HG03442 (cell line): ENCODE measurements around the gene MAST2.
"Not testable (repeated sequence)": the region's sequence is repeated elsewhere in the genome, so short reads cannot be mapped to it uniquely, and the experiment has no call there.

ENCODE experiments used
- ATAC-seq: cut with Tn5 transposase; IDR thresholded peaks from one replicate; pipeline ENCODE4 v1.9.1; 2021; ENCODE audit warnings: mild to moderate bottlenecking, moderate library complexity; ENCODE audit not compliant: unreplicated experiment

Gene MAST2

DNA sequence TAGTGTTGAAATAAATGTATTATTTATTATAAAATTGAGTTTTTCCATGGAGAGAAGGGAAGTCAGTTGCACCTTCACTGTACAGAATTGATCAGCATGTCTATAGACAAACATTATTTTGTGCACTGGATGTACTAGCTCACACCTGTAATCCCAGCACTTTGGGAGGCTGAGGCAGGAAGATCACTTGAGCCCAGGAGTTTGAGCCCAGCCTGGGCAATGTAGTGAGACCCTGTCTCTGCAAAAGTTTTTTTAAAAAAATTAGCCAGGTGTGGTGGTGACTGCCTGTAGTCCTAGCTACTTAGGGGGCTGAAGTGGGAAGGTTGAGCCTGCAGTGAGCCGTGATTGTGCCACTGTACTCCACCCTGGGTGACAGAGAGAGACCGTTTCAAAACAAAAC is 87.7 kb downstream of the MAST2 start:
- no peak for ATAC-seq

DNA sequence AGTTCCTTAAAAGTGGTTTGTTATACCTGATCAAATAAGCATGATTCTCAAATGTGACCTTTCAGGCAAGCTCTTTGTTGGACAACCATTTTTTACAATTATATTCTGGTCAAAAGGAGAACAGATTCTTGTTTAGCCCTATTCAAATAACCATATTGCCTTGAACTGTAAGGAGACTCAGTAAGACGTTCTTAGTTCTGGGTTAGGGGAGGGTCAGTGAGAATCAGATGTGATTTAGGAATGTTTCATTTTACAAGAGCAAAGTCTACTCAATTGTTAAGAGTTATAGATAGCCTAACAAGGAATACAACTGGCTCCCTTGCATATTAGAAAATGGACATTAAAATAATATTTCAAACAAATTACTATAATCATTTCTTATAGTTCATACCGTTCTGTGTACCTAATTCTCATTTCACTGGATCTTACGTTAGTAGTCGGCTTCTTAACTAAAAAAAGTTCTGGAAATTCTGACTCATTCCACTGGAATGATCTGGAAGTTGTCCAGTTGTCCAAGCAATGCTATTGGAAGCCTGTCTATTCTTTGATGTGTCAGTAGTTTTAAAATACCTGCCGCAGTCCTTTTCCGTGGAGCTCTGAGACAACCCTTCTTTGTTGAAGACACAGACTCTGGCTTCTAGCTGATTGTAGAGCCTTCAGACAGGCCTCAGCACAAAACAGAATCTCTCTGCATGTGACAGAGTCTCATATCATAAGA is 88.8 kb downstream of the MAST2 start:
- no peak for ATAC-seq

DNA sequence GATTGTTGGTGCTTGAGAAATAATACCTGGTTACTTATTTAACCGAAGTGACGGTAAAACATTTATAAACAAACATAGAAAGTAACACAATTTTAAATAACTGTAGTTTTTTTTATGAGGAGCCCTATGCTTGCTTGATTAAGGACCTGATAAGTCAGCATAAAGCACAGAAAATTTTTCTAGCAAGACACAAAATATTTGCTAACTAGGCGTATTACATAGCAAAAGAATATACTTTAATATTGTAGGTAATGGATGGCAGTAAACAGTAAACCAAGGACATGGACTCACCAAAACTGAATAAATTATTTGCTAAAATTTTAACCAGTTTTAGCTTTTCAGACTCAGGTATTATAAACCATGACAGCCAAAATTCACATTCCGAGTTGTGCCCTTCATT is 90.9 kb downstream of the MAST2 start:
- ATAC-seq = no peak

DNA sequence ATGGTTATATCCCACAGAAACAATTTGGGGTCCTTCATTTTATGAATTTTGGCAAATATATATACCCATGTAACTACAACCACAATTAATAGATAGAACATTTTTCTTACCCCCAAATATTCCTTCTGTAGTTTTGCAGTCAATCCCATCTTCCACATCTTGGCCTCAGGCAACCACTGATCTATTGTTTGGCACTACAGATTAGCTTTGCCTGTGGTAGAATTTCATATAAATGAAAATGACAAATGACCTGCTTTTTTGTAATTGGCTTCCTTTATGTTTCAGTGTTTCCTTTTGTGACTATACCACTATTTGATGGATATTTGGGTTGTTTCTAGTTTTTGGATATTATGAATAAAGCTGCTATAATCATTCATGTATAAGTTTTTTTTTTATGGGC is 91.5 kb downstream of the MAST2 start:
- no peak for ATAC-seq

DNA sequence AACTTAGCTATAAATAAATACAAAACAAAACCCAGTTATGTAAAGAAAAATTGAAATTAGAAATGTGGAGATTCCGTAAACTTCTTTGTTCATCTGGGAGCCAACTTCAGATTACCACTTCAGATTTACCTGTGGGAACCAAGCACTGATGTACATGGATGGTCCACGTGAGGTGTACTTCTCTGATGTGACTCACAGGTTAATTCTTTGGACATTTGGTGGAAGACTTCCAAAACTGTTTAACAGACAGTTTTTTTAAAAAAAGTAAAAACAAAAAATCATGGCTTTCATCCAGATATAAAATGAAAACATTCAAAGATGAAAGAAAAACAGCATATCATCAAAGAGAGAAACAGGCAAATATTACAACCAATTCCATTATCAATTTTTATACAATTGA is 92.0 kb downstream of the MAST2 start:
- ATAC-seq = no peak

GRCh38 chr1:45906883-45907282 is 103.5 kb downstream of the MAST2 start:
- no peak for ATAC-seq

DNA sequence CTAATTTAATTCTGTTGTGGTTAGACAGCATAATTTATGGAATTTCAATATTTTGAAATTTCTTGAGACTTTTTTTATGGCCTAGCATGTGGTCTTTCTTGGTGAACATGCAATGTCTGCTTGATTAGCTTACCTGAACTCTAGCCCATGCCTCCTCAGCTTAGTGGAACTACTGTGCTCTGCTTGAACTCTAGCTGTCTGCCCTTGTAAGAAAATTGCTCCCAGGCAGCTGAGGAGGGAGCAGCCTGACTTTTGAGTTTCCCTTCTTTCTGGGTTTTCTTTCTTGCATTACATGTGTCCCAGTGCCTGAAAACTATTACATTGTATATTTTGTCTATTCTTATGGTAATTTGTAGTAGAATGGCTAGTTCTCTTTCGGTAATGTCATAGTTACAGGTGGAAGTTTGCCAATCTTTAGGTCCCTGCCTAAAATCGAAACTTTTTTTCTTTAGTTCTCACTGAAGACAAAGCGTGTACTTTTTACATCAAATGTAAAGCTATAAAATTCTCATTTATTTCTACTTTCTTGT is 105.3 kb downstream of the MAST2 start:
- no peak for ATAC-seq

GRCh38 chr1:45911634-45912033 is 108.2 kb downstream of the MAST2 start:
- no peak for ATAC-seq

DNA sequence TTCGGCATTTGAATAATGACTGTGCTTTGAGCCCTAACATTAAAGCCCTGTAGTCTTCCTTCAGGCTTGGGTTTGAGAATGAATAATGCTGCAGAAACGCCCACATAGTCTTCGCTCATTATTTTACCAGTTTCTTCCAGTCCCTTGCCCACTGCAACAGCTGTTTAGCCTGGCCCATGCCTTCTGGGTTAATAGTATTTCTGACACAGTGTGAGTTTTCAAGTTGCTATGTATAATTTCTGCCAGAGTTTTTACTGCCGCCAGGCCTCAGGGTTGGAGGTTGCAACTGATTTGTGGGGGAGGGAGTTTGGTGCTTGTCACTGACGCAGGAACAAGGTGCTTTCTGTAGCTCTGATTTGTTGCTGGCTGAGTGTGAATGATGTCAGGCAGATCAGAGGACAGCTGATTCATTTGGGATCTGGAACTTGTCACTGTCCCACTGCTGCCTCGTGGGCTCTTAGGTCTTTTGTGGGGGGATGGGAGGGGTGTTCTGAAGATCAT is 109.8 kb downstream of the MAST2 start:
- no peak for ATAC-seq

DNA sequence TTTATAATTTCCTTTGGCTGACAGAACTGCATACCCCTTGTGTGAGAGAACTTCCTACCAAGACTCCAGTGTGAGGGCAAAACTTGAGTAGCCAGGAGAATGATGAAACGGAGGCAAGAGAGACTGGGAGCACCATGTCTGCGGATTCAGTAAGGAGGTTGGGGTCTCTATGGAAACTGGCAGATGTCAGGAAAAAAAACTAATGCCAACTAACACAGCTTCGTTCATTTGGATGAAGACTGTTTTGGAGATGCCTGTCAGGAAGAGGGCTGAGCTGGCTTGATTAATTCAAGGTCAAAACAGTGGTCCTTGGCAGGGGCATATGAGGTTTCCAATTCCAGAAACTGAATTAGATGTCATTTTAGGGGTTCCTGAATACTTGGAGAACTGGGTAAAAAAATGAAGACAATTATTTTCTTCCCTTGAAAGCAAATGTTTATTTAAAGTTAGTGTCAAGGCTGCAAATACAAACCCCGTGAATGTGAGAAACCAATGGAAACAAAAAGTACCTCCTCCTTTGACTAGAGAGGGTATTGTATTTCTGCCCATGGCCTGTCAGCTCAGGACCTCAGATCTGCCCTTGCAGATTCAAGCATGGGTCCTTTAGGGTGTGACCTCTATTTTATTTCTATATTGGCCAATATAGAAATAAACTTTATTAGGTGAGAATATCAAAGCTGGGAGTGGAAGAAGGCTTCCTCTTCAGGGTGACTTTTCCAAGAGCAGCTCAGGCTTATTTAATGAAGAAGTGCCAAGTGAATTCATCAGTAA is 110.5 kb downstream of the MAST2 start:
- ATAC-seq = no peak

DNA sequence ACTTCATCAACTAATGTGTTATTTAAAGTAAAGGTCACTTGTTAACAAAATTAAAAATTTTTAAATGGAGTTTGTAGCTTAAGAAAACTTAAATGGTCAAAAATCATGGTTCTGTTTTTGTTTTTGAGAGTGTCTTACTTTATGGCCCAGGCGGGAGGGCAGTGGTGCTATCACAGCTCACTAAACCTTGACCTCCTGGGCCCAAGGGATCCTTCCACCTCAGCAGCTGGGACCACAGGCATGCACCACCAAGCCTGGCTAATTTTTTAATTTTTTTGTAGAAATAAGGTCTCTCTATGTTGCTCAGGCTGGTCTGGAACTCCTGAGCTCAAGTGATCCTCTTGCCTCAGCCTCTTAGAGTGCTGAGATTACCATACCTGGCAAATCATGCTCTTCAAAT is 111.4 kb downstream of the MAST2 start:
- ATAC-seq = no peak

GRCh38 chr1:45922374-45922773 is 119.0 kb downstream of the MAST2 start:
- no peak for ATAC-seq

DNA sequence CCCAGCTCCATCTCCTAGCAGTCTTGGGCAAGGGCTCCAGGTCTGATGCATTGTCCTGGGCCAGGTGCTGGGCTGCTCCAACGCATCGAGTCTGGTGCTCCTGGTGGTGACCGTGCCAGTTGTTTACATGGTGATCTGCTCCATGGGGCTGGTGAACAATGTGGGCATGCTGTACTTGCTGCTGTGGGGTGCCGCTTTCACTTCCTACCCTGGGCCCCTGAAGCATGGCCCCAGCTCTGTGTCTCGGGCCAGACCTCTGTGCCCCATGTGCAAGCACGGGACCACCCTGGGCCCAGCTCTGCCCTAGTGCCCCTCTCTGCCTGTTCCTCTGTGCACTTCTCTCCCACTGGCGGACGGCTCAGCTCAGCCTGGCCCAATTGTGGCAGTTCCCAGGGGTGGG is 119.4 kb downstream of the MAST2 start:
- no peak for ATAC-seq

DNA sequence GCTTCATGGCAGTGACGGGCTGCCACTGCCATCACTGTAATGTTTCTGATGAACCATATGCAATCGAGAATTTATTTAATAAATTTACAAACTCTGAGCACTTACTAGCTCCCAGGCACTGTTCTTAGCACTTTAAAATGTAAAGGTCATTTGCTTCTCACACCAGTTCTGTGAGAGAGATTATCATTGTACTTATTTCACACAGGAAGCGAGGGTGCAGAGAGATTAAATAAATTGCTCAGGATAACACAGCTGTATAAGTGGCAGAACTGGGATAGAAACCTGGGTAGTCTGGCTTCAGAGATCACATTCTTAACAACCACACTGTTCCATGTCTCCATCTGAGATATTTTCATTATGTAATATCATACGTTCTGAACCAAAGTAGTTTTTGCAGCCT is 119.9 kb downstream of the MAST2 start:
- ATAC-seq = no peak

DNA sequence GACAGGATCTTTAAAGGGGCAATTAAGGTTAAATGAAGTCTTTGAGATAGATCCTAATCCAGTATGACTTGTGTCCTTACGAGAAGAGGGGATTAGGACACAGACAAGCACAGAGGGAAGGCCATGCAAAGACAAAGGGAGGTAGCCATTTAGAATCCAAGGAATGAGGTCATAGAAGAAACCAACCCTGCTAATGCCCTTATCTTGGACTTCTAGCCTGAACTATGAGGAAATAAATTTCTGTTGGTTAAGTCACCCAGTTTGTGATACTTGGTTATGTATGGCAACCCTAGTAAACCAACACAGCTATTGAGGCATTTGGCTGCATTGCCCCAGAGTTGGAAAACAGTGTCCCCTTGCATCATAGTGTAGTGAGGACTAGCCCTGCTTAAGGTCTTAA is 121.3 kb downstream of the MAST2 start:
- ATAC-seq = no peak

DNA sequence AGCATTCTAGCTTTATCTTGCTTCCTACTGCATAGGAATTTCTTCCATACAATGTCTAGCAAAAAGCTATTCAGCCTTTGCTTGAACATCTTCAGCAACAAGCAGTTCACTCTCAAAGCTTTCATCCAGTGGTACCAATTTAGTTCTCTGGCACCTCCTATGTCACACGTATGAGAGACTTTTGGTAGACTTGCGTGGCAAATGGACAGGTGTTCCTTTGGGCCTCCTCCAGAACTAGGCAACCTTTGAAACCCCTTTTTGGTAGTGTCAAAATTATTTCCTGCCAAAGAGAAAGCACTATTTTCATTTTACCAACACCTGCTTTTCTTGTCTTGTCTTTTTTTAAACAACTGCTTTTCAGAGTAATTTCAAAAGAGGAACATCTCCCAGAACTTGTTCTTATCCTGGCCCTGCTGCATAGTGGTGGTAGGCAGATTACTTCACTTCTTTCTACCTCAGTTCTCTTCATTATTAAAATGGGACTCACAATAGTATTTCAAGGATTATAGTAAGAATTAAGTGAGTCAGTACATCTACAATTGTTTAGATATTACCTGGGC is 122.4 kb downstream of the MAST2 start:
- ATAC-seq = no peak

GRCh38 chr1:45926330-45926729 is 122.9 kb downstream of the MAST2 start:
- ATAC-seq = no peak

DNA sequence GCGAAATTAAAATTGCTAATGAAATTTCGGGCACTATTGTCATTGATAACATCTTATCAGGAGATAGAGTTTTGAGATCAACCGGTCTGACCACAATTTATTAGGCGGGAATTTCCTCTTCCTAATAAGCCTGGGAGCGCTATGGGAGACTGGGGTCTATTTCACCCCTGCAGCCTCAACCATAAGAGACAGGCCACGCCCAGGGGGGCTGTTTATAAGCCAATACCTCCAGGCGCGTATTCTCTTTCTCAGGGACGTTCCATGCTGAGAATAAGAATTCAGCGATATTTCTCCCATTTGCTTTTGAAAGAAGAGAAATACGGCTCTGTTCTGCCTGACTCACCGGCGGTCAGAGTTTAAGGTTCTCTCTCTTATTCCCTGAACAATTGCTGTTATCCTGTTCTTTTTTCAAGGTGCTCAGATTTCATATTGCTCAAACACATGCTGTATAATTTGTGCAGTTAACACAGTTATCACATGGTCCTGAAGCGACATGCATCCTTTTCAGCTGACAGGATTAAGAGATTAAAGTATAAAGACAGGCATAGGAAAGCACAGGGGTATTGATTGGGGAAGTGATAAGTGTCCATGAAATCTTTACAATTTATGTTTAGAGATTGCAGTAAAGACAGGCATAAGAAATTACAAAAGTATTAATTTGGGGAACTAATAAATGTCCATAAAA is 124.0 kb downstream of the MAST2 start:
- not testable (repeated sequence) for ATAC-seq

DNA sequence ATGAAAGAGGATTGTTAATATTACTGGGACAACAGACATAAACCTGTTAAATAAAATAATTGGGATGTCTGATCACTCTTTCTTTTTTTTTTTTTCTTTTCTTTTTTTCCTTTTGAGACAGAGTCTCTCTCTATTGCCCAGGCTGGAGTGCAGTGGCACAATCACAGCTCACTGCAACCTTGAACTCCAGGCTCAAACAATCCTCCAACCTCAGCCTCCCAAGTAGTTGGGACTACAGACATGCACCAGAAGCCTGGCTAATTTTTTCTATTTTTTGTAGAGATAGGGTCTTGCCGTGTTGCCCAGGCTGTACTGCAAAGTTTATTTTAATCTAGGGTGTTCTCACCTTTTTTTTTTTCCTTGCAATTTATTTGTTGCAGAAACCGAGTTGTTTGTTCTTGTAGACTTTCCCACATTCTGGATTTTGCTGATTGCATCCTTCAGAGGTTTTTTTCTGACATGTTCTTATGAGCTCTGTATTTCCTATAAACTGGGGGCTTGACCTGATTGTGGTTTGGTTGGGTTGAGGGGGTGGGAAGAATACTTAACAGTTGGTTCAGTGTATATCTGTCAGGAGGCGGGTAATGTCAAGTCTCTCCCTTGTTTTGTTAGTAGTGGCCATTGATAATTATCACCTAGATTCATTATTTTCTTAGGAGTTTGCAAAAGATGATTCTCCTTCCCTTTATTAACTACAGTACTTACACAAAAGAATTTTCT is 125.2 kb downstream of the MAST2 start:
- ATAC-seq = no peak

GRCh38 chr1:45929257-45929687 is 125.9 kb downstream of the MAST2 start:
- no peak for ATAC-seq
